GM21515 (cell line): ENCODE results near the gene LPCAT1.
"Not testable (repeated sequence)": the region's sequence is repeated elsewhere in the genome, so short reads cannot be mapped to it uniquely, and the experiment has no call there.

ENCODE experiments used
- ATAC-seq: cut with Tn5 transposase; IDR thresholded peaks from one replicate; pipeline ENCODE4 v1.9.1; 2021; ENCODE audit not compliant: unreplicated experiment

Gene LPCAT1

GRCh38 chr5:1510151-1510561 lies 13.6 kb downstream of the LPCAT1 start:
- ATAC-seq, result no peak

GRCh38 chr5:1509346-1510085 lies 14.2 kb downstream of the LPCAT1 start:
- ATAC-seq, result no peak

- no peak for ATAC-seq
Measured at GRCh38 chr5:1508659-1509290, 15.0 kb downstream of the LPCAT1 start.

- no peak for ATAC-seq
Measured at GRCh38 chr5:1507961-1508658, 15.7 kb downstream of the LPCAT1 start.

GRCh38 chr5:1507457-1507856 lies 16.3 kb downstream of the LPCAT1 start:
- no peak for ATAC-seq

GRCh38 chr5:1507014-1507375 lies 16.8 kb downstream of the LPCAT1 start:
- no peak for ATAC-seq

GRCh38 chr5:1506242-1507013 lies 17.3 kb downstream of the LPCAT1 start:
- ATAC-seq, result no peak

- no peak for ATAC-seq
Measured at GRCh38 chr5:1505506-1506241, 18.1 kb downstream of the LPCAT1 start.

GRCh38 chr5:1505089-1505488 lies 18.7 kb downstream of the LPCAT1 start:
- not testable (repeated sequence) for ATAC-seq

GRCh38 chr5:1504617-1505016 lies 19.1 kb downstream of the LPCAT1 start:
- no peak for ATAC-seq

- ATAC-seq, result no peak
Measured at GRCh38 chr5:1504069-1504595, 19.6 kb downstream of the LPCAT1 start.

- peak; percentile 20 for ATAC-seq
Measured at GRCh38 chr5:1503241-1504068, 20.3 kb downstream of the LPCAT1 start.

- no peak for ATAC-seq
Measured at GRCh38 chr5:1502737-1503120, 21.0 kb downstream of the LPCAT1 start.

GRCh38 chr5:1502046-1502736 lies 21.6 kb downstream of the LPCAT1 start:
- ATAC-seq, result no peak

- ATAC-seq, result no peak
Measured at GRCh38 chr5:1501372-1502045, 22.3 kb downstream of the LPCAT1 start.

GRCh38 chr5:1500411-1501091 lies 23.2 kb downstream of the LPCAT1 start:
- ATAC-seq, result no peak

GRCh38 chr5:1499851-1500250 lies 23.9 kb downstream of the LPCAT1 start:
- ATAC-seq, result no peak
